HG02678 (cell line): ENCODE results near the gene NDUFS3.
"Not testable (repeated sequence)": the region's sequence is repeated elsewhere in the genome, so short reads cannot be mapped to it uniquely, and the experiment has no call there.

ENCODE experiments used
- ATAC-seq: cut with Tn5 transposase; IDR thresholded peaks from one replicate; pipeline ENCODE4 v1.9.1; 2021; ENCODE audit warnings: mild to moderate bottlenecking, moderate library complexity; ENCODE audit not compliant: unreplicated experiment

NDUFS3 gene

GRCh38 chr11:47558695-47559094 is 20.2 kb upstream of the NDUFS3 start:
- ATAC-seq = no peak

GRCh38 chr11:47560426-47560825 is 18.4 kb upstream of the NDUFS3 start:
- ATAC-seq = no peak

- not testable (repeated sequence) for ATAC-seq
Measured at GRCh38 chr11:47562393-47562792, 16.5 kb upstream of the NDUFS3 start.

- ATAC-seq = not testable (repeated sequence)
Measured at GRCh38 chr11:47564366-47564765, 14.5 kb upstream of the NDUFS3 start.

GRCh38 chr11:47564933-47565339 is 13.9 kb upstream of the NDUFS3 start:
- ATAC-seq = peak; percentile 11

- ATAC-seq = peak; percentile 91
Measured at GRCh38 chr11:47565340-47566148, 13.3 kb upstream of the NDUFS3 start, which contains the start of gene PTPMT1. PTPMT1 (plus strand) TSS chr11:47565599; CDS start chr11:47565623, 24 bp downstream.

- no peak for ATAC-seq
Measured at GRCh38 chr11:47566149-47566698, 12.7 kb upstream of the NDUFS3 start.

GRCh38 chr11:47569646-47570045 is 9.2 kb upstream of the NDUFS3 start:
- no peak for ATAC-seq

GRCh38 chr11:47570651-47571356 is 8.1 kb upstream of the NDUFS3 start:
- ATAC-seq = no peak

- ATAC-seq = no peak
Measured at GRCh38 chr11:47571357-47571729, 7.5 kb upstream of the NDUFS3 start.

GRCh38 chr11:47571895-47572294 is 7.0 kb upstream of the NDUFS3 start:
- ATAC-seq = no peak

- no peak for ATAC-seq
Measured at GRCh38 chr11:47572715-47573255, 6.1 kb upstream of the NDUFS3 start.

GRCh38 chr11:47573321-47573720 is 5.6 kb upstream of the NDUFS3 start:
- ATAC-seq = no peak

GRCh38 chr11:47577460-47578041 is 1.3 kb upstream of the NDUFS3 start:
- no peak for ATAC-seq

- ATAC-seq = no peak
Measured at GRCh38 chr11:47583844-47584243, 5.0 kb downstream of the NDUFS3 start.

GRCh38 chr11:47586098-47586855 is 7.4 kb downstream of the NDUFS3 start, which contains the start of gene FAM180B:
FAM180B (plus strand) TSS chr11:47586678; CDS start chr11:47586769, 91 bp downstream.
- ATAC-seq = no peak

GRCh38 chr11:47587039-47587716 is 8.3 kb downstream of the NDUFS3 start:
- ATAC-seq = no peak

GRCh38 chr11:47587723-47588326 is 9.0 kb downstream of the NDUFS3 start:
- ATAC-seq = no peak

GRCh38 chr11:47589118-47589517 is 10.2 kb downstream of the NDUFS3 start:
- no peak for ATAC-seq
